Immature natural killer cell (primary cell): Measurements from ENCODE around the gene EGLN1. TPM values are rescaled to one million over a fixed set of nuclear protein-coding genes. Genes with fewer than 3 reads are reported as not detected.

ENCODE experiments used
- DNase-seq, 3 donors: peaks; one replicate each; pipeline ENCODE4 v3.0.0; 2022; ENCODE audit warnings: mixed read lengths in 1 of 3
- H3K27ac Mint-ChIP-seq, 6 donors: one replicate each; pipeline ENCODE4 v1.8.0; 2020; ENCODE audit warnings: mixed read lengths in 6 of 6, mild to moderate bottlenecking in 5 of 6, inconsistent platforms in 4 of 6, moderate library complexity in 3 of 6
- H3K27me3 Mint-ChIP-seq, 3 donors: one replicate each; pipeline ENCODE4 v1.8.0; 2020 to 2021; ENCODE audit warnings: low read depth in 3 of 3, mild to moderate bottlenecking in 3 of 3, mixed read lengths in 3 of 3, moderate library complexity in 3 of 3, inconsistent platforms in 1 of 3
- H3K36me3 Mint-ChIP-seq, 3 donors: one replicate each; pipeline ENCODE4 v1.8.0; 2020; ENCODE audit warnings: mixed read lengths in 3 of 3, inconsistent platforms in 2 of 3, mild to moderate bottlenecking in 2 of 3
- H3K4me1 Mint-ChIP-seq, 2 donors: one replicate each; pipeline ENCODE4 v1.8.0; 2020; ENCODE audit warnings: inconsistent platforms in 2 of 2, mild to moderate bottlenecking in 2 of 2, mixed read lengths in 2 of 2, moderate library complexity in 1 of 2
- H3K4me3 Mint-ChIP-seq, 5 donors: one replicate each; pipeline ENCODE4 v1.8.0; 2020; ENCODE audit warnings: mild to moderate bottlenecking in 5 of 5, mixed read lengths in 5 of 5, inconsistent platforms in 3 of 5, moderate library complexity in 3 of 5
- H3K9me3 Mint-ChIP-seq, 6 donors: one replicate each; pipeline ENCODE4 v1.8.0; 2020; ENCODE audit warnings: mild to moderate bottlenecking in 6 of 6, mixed read lengths in 6 of 6, inconsistent platforms in 4 of 6, moderate library complexity in 3 of 6
- polyA plus RNA-seq, 3 donors: library from polyadenylated mRNA; unstranded; fragments of 300-500 nt; fragmentation: Illumina TruSeq; gene quantifications; one replicate each; pipeline ENCODE4 v1.2.3, GENCODE V29; 2021

EGLN1 gene
- polyA plus RNA-seq, 3 donors from 2014 or later: 18.2 to 27.3 (median 20.6) TPM

DNA sequence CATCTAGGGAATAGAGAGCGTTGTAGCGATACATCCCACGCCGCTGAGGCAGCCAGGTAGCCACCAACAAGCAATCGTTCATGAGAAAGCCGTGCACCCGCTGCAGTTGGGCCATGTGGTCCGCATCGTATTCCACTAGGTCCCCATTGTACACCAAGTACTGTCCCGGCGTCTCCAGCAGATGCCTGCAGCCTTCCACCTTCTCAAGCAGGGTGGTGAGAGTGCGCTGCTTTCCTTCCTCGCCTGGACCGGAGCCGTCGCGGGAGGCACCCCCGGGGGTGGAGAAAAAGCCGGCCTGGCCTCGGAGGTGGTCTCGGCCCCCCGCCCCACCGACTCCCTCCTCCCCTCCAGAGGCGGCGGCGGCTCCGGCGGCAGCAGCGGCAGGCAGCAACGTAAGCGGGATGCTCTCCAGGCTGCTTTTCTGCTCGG lies 85.0 kb downstream of the EGLN1 start:
- peaks cover 3 to 24% (median 20%) of the 10 kb centered on the region in 3 donors for H3K36me3 Mint-ChIP-seq
- H3K4me3 Mint-ChIP-seq: peak overlapping the region; percentile 97 to 100 (median 99)
- peak overlapping the region; percentile 98 to 100 (median 99) for H3K27ac Mint-ChIP-seq
- peaks cover 75 to 86% of the 10 kb centered on the region in 2 donors for H3K4me1 Mint-ChIP-seq
- peaks cover 11 to 18% (median 14%) of the 10 kb centered on the region in 3 donors for H3K27me3 Mint-ChIP-seq
- H3K9me3 Mint-ChIP-seq: no peaks in the 10 kb centered on the region
- DNase-seq: no peak

DNA sequence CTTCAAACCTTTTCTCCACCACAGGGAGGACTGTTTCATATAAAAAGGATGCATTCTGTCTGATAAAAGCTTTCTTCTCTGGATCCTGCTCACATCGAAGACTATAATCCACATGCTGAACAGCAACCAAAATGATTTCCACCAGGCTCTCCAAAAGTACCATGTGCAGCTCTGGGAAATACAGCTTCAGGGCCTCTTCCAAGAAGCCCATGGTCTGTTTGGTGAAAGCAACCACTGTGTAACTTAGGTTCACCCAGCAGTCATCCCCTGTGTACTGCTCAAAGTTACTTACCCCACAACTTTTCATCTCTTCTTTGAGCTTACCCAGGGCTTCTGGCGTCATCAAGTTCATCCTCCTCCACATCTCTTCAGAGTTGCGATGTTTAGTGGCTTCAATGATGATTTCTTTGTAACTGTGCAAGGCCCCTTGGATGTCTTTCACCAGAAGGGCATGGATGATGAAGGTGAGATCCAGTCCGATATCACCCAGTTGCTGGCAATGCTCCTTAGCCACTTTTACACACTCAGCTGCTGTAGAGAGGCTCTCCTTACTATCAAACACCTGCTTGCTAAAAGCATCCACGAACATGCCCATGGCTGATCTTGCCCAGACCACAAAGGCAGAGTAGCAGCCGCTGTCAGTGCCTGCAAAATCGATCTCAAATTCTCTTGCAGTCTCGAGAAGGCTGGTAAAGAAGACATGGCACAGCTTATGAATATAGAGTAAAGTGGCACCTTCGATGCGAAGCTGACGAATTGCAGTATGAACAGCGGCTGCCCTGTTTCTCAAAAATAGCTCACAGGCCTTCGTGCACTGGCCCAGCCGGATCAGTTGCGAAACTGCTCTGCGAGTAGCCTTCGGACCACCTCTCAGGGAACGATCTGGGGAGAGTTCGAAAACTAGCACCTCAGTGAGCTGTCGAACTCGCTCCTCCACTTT lies 86.2 kb downstream of the EGLN1 start:
- H3K4me3 Mint-ChIP-seq: peak overlapping the region; percentile 83 to 100 (median 98)
- peaks cover 76 to 96% of the 10 kb centered on the region in 2 donors for H3K4me1 Mint-ChIP-seq
- no peak for DNase-seq
- H3K27me3 Mint-ChIP-seq: peaks cover 11 to 18% (median 14%) of the 10 kb centered on the region in 3 donors
- peak overlapping the region; percentile 34 to 99 (median 72) for H3K27ac Mint-ChIP-seq
- peaks cover 3 to 28% (median 17%) of the 10 kb centered on the region in 3 donors for H3K36me3 Mint-ChIP-seq
- no peaks in the 10 kb centered on the region for H3K9me3 Mint-ChIP-seq

DNA sequence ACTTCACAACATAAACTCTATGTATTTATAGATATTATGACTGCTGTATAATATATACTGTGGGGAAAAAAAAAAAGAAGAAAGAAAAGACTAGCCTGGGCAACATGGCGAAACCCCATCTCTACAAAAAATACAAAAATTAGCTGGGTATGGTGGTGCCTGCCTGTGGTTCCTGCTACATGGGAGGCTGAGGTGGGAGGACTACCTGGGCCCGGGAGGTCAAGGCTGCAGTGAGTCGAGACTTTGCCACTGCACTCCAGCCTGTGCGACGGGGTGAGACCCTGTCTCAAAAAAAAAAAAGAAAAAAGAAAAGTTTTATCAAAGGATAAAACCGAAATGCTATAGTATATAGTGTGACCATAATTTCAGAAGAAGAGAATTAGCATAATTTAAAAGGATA lies 87.1 kb downstream of the EGLN1 start:
- no peak overlapping the region for H3K27ac Mint-ChIP-seq
- H3K4me3 Mint-ChIP-seq: peak overlapping the region; percentile 46 to 78 (median 56)
- peaks cover 11 to 18% (median 14%) of the 10 kb centered on the region in 3 donors for H3K27me3 Mint-ChIP-seq
- DNase-seq: no peak
- peaks cover 0 to 30% (median 17%) of the 10 kb centered on the region in 3 donors for H3K36me3 Mint-ChIP-seq
- peaks cover 74 to 91% of the 10 kb centered on the region in 2 donors for H3K4me1 Mint-ChIP-seq
- no peaks in the 10 kb centered on the region for H3K9me3 Mint-ChIP-seq

DNA sequence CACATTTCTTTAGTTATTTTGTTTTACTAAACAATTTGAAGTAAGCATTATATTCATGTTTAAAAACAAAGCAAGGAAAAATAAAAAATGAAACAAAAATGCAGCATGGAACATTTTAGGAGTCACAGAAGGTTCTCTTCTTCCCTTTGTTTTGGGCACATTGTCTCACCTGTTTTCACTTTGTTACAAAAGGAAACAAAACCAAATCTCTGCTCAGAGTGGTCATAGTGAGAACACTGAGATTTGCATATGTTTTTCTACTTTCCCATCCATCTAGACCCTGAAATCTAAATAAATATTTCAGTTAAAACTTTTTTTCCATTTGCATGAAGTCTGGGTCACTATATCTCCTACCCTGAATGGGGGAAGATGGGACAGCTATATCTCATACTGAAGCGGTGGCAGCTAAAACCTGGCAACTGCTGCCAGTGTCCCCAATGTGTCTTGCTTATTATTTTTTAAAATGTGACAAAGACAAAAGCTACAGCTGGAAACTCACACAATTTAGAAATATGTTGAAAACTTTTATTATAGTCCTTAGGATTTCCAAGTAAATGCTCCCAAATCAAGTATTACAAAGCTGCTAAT lies 87.9 kb downstream of the EGLN1 start:
- Mint-ChIP-seq H3K27me3 (peaks cover 11 to 17% (median 14%) of the 10 kb centered on the region in 3 donors), H3K36me3 (peaks cover 0 to 30% (median 17%) of the 10 kb centered on the region in 3 donors), H3K27ac (no peak overlapping the region), H3K4me3 (peak overlapping the region; percentile 46 to 78 (median 58)), H3K9me3 (no peaks in the 10 kb centered on the region), H3K4me1 (peaks cover 68 to 88% of the 10 kb centered on the region in 2 donors)
- no peak for DNase-seq

DNA sequence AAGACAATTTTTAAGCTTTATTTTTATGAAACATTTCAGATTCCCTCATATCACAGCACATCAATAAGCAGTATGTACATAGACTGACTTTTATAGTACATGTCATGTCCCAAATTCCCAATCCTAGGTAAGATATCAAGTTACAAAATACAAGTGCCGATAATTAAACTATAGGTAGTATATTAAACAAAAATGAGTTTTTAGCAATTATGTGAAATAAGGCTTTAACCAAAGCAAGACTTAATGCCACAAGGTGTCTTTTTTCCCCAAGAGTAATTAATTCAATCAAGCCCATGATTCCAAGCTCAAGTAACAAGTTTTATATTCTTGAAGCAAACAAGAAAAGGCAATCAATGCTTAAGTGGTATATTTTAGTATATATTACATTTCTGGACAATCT lies 89.3 kb downstream of the EGLN1 start:
- Mint-ChIP-seq H3K4me1 (peaks cover 56 to 76% of the 10 kb centered on the region in 2 donors), H3K9me3 (no peaks in the 10 kb centered on the region), H3K36me3 (peaks cover 0 to 29% (median 16%) of the 10 kb centered on the region in 3 donors), H3K27ac (peak overlapping the region in 1 of 6 donors; percentile 18), H3K4me3 (peak overlapping the region in 4 of 5 donors; percentile 10 to 53 (median 20)), H3K27me3 (peaks cover 4 to 7% (median 6%) of the 10 kb centered on the region in 3 donors)
- no peak for DNase-seq

DNA sequence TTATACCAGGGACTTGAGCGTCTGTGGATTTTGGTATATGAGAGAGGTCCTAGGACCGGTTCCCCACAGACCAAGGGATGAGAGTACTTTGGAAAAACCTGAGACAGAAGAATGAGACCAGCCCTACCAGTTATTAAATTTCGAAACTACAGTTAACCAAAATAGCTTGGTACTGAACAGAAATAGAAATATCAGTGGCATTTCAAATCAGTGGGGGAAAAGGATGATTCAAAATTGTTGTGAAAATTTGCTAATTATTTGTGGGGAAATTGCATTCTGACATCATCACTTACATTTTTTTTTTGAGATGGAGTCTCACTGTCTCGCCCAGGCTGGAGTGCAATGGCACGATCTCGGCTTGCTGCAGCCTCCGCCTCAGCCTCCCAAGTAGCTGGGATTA lies 92.6 kb downstream of the EGLN1 start:
- Mint-ChIP-seq H3K4me1 (peaks cover 27 to 45% of the 10 kb centered on the region in 2 donors), H3K9me3 (no peaks in the 10 kb centered on the region)

DNA sequence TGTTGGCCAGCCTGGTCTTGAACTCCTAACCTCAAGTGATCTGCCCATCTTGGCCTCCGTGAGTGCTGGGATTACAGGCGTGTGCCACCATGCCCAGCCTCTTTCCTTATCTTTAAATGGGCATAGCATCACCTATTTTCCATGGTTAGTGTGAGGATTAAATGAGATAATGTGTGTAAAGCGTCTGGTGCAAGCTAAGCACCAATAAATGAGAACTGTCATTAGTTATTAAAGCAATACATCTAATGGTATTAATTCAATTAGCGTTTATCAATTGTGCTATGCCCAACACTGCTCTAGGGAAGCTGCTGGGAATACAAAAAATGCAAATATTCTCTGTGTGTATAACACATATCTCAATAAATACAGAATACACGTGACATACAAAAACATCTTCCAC lies 94.5 kb downstream of the EGLN1 start:
- H3K27ac Mint-ChIP-seq: no peak overlapping the region
- H3K27me3 Mint-ChIP-seq: peaks cover 0 to 2% (median 2%) of the 10 kb centered on the region in 3 donors
- H3K36me3 Mint-ChIP-seq: peaks cover 0 to 10% (median 2%) of the 10 kb centered on the region in 3 donors
- H3K9me3 Mint-ChIP-seq: no peaks in the 10 kb centered on the region
- peaks cover 8 to 26% of the 10 kb centered on the region in 2 donors for H3K4me1 Mint-ChIP-seq
- no peak overlapping the region for H3K4me3 Mint-ChIP-seq
- DNase-seq: no peak

More for the DNA sequence above, 92.6 kb downstream of the EGLN1 start:
- H3K27me3 Mint-ChIP-seq: peaks cover 0 to 2% (median 0%) of the 10 kb centered on the region in 3 donors
- peaks cover 0 to 19% (median 6%) of the 10 kb centered on the region in 3 donors for H3K36me3 Mint-ChIP-seq
- no peak overlapping the region for H3K27ac Mint-ChIP-seq
- DNase-seq: no peak
- H3K4me3 Mint-ChIP-seq: no peak overlapping the region

DNA sequence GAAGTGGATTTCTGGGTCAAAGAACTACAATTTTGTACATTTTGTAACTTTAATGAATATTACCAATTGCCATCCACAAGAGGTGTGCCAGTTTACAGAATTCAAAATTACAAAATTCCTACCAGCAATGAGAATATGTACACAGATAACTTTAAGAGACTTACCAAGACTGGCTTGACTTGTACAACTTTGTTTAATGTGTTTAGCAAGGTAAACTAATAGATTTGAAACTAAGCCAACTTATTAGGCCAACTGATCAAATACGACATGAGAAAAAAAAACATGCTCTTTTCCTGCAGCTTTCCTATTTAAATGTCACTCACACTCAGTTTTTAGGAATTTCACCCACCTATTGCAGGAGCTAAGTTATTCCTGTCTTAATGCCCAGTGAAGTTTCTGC lies 95.8 kb downstream of the EGLN1 start:
- no peak overlapping the region for H3K27ac Mint-ChIP-seq

DNA sequence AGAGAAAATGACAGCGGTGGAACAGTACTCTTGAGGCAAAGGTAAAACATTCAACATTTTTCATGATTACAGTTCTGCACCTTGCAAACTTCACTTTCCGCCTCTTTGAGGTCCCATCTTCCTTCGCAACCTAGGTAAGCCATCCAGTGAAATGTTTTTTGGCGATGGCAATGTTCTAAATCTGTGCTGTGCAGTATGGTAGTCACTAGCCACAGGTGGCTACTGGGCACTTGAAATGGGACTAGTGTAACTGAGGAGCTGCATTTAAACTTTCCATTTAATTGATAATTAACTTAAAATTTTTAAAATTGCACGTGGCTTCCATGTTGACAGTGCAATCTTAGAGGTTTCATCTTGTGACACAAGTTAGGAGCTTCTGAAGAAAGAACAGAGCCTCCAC lies 97.4 kb downstream of the EGLN1 start:
- no peaks in the 10 kb centered on the region for H3K9me3 Mint-ChIP-seq
- no peaks in the 10 kb centered on the region for H3K36me3 Mint-ChIP-seq
- H3K4me3 Mint-ChIP-seq: no peak overlapping the region
- no peak overlapping the region for H3K27ac Mint-ChIP-seq
- H3K4me1 Mint-ChIP-seq: peaks cover 2 to 7% of the 10 kb centered on the region in 2 donors
- no peak for DNase-seq
- peaks cover 0 to 2% (median 0%) of the 10 kb centered on the region in 3 donors for H3K27me3 Mint-ChIP-seq

More for the DNA sequence above, 95.8 kb downstream of the EGLN1 start:
- no peak overlapping the region for H3K4me3 Mint-ChIP-seq
- no peaks in the 10 kb centered on the region for H3K9me3 Mint-ChIP-seq
- H3K4me1 Mint-ChIP-seq: peaks cover 3 to 12% of the 10 kb centered on the region in 2 donors
- H3K27me3 Mint-ChIP-seq: peaks cover 0 to 2% (median 2%) of the 10 kb centered on the region in 3 donors
- peaks cover 0 to 3% (median 0%) of the 10 kb centered on the region in 3 donors for H3K36me3 Mint-ChIP-seq
- DNase-seq: no peak

DNA sequence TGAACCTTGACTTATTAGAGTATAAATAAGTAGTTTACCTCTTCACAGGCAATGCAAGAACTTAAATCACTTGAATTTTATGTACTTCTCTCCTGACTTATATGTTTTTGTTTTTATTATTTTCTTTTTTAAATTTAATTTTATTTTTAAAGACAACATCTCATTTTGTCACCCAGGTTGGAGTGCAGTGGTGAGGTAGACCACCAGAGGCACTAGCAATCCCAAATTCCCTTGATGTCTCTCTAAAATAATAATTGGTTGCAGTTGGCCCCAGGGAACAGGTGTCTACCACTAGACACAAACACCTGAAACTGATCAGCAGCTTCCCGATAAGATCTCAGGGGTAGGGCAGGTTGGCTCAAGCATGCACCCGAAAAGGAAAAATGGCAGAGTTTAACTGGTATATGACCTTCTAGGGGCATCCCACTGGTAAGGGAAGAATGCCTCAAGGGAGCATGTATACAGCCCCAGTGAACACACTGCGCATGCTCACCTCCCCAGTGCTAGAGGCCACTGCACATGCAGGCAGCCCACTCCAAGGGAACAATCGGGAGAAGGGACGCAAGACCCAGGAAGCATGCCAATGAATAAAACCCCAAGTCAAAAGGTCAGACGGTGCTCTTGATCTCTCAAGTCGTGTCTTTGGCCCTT lies 99.1 kb downstream of the EGLN1 start:
- Mint-ChIP-seq H3K27ac (no peak overlapping the region), H3K9me3 (no peaks in the 10 kb centered on the region), H3K36me3 (no peaks in the 10 kb centered on the region), H3K4me1 (no peaks in the 10 kb centered on the region), H3K27me3 (peaks cover 0 to 2% (median 1%) of the 10 kb centered on the region in 3 donors), H3K4me3 (no peak overlapping the region)
- no peak for DNase-seq

DNA sequence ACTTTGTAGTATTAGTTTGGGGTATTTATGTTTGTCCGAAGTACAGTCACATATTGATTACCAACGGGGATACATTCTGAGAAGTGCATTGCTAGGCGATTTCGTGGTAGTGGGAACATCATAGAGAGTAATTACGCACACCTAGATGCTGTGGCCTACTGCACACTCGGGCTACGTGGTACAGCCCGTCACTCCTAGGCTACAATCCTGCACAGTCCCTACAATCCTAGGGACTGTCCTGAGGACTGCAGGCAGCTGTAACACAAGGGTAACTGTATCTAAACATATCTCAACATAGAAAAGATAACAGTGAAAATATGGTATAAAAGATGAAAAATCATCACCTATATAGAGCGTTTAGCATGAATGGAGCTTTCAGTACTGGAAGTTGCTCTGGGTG lies 103.0 kb downstream of the EGLN1 start:
- Mint-ChIP-seq H3K27ac (no peak overlapping the region), H3K4me1 (peaks cover 0 to 3% of the 10 kb centered on the region in 2 donors), H3K27me3 (peaks cover 0 to 2% (median 2%) of the 10 kb centered on the region in 3 donors), H3K36me3 (no peaks in the 10 kb centered on the region), H3K9me3 (no peaks in the 10 kb centered on the region), H3K4me3 (no peak overlapping the region)
- no peak for DNase-seq

DNA sequence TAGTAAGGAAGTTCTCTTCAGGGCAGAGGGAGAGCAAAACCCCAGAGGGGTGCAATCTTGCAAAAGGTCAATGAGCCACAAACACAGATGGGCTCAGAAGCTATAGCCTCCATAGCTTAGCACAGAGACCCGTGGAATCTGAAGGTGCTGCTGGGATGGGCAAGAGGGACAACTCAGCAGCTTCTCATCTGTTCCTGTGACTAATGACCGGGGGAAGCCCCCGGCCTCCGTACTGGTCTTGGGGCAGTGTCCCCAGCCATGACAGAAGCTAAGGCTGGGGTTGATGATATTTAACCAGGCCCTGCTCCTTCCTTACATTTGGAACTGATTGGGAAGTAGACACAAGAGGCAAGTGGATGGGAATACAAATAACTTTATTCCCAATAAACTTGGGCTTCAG lies 103.5 kb downstream of the EGLN1 start:
- Mint-ChIP-seq H3K27me3 (peaks cover 0 to 2% (median 2%) of the 10 kb centered on the region in 3 donors), H3K27ac (no peak overlapping the region), H3K9me3 (no peaks in the 10 kb centered on the region), H3K4me1 (peaks cover 0 to 3% of the 10 kb centered on the region in 2 donors), H3K4me3 (no peak overlapping the region), H3K36me3 (no peaks in the 10 kb centered on the region)
- no peak for DNase-seq

DNA sequence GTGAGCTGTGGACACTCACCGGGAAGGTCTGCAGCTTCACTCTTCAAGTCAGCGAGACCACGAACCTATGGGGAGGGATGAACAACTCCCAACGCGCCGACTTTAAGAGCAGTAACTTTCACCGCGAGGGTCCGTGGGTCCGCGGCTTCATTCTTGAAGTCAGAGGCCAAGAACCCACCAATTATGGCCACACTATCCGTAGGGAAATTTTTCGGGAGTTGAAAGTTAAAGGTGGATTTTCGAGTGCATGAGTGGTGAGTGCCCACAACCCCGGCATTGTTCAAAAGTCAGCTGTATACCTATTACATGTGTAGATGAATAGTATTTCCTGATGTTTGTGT lies 104.1 kb downstream of the EGLN1 start:
- peaks cover 0 to 2% (median 0%) of the 10 kb centered on the region in 3 donors for H3K27me3 Mint-ChIP-seq
- no peaks in the 10 kb centered on the region for H3K36me3 Mint-ChIP-seq
- DNase-seq: no peak
- H3K9me3 Mint-ChIP-seq: no peaks in the 10 kb centered on the region
- H3K4me3 Mint-ChIP-seq: no peak overlapping the region
- peaks cover 0 to 3% of the 10 kb centered on the region in 2 donors for H3K4me1 Mint-ChIP-seq
- H3K27ac Mint-ChIP-seq: no peak overlapping the region
